GM19238 (cell line): ENCODE results near the gene SLC37A1.
"Not testable (repeated sequence)": the region's sequence is repeated elsewhere in the genome, so short reads cannot be mapped to it uniquely, and the experiment has no call there.

ENCODE experiments used
- DNase-seq: peaks from one replicate; pipeline ENCODE4 v3.0.0; 2011; ENCODE audit warnings: low spot score; ENCODE audit not compliant: insufficient read length

SLC37A1 gene

GRCh38 chr21:42513151-42513984 lies at the start of gene SLC37A1:
SLC37A1 (plus strand) TSS chr21:42513852; CDS start chr21:42518455, 4,603 bp downstream.
- DNase-seq: peak; percentile 58

- no peak for DNase-seq
Measured at GRCh38 chr21:42463861-42464515, 49.7 kb upstream of the SLC37A1 start.

DNA sequence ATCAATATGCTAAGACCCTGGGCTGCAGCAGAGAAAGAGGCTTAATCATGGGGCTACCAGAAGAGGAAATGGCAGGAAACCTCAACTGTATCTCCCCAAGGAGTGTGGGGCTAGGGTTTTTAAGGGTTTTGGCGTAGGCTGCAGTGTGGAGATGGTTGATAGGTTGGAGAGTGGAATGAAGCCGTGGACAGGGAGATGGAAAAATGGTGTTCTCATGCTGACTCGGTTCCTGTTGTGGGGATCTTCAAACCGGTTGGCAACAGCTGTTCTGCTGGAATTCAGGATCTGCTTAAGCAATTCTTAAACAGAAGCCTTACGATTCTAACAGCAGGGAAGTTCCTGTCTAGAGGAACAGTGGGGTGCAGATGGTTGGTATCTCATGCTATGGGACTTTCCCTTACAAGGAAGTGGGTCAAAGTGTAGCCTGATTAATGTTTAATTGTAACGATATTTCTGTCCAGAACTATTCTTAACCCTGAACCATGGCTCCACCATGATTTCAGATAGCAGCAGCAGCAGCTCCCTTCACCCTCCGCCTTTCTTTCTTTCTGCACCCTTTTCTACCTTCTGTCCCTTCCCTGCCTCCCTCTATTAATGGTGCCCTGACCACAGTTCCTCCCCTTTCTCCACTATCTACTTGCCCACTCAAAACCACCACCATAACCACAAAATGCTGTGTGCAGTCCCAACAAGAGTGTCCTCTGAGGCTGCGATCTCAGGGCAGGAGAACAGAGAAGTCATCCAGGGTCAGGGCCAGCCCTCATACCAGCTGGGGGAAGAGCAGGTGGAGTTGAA lies 48.4 kb upstream of the SLC37A1 start:
- DNase-seq: no peak

GRCh38 chr21:42465803-42466127 lies 47.9 kb upstream of the SLC37A1 start:
- no peak for DNase-seq

DNA sequence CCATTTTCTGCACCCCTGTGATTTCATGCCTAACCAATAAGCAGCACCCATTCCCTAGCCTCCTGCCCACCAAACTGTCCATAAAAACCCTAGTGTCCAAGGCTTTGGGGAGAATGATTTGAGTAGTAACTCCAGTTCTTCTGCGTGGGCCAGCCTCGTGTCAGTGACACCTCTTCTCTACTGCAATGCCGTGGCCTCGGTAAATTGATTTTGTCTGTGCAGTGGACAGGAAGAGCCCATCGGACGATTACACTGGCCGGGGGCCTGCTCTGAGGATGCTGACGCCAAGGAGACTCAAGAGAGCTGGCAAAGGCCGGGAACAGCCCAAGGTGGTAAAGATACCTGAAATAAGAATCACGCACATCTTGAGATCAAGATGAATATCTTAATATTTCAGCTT lies 47.0 kb upstream of the SLC37A1 start:
- DNase-seq: no peak

- no peak for DNase-seq
Measured at GRCh38 chr21:42467140-42467983, 46.3 kb upstream of the SLC37A1 start.

- no peak for DNase-seq
Measured at GRCh38 chr21:42468491-42469131, 45.0 kb upstream of the SLC37A1 start.

GRCh38 chr21:42469272-42469671 lies 44.4 kb upstream of the SLC37A1 start:
- no peak for DNase-seq

- DNase-seq: not testable (repeated sequence)
Measured at GRCh38 chr21:42469726-42470125, 43.9 kb upstream of the SLC37A1 start.

- DNase-seq: no peak
Measured at GRCh38 chr21:42471206-42471605, 42.4 kb upstream of the SLC37A1 start.

DNA sequence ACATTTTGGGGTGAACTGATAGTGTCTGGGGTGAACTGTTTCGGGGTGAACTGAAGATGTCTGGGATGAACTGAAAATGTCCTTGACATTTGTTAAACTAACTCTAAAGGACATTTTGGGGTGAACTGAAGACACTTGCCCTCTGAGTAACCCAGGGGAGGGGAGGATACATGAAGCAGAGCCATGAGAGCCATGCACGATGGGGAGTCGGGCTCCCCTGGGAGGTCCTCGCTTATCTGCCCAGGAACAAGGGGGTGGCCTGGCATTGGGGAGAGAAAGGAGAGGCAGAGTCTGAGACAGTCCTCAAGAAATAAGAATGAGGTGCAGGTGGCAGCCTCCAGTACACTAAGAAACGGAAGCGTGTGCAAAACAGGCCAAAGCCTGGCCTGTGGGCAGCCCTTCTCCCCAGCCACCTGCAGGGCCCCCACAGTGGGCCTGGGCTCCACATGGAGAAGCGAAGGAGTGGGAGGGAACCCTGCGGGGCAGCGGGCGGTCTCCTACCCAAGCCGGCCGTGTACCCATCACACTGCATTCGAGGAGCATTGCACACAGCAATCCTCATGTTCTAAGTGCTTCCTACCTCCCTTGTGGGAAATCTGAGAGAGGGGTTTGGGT lies 41.8 kb upstream of the SLC37A1 start:
- DNase-seq: no peak

GRCh38 chr21:42472521-42472920 lies 41.1 kb upstream of the SLC37A1 start:
- no peak for DNase-seq

- no peak for DNase-seq
Measured at GRCh38 chr21:42473498-42474042, 40.1 kb upstream of the SLC37A1 start.

DNA sequence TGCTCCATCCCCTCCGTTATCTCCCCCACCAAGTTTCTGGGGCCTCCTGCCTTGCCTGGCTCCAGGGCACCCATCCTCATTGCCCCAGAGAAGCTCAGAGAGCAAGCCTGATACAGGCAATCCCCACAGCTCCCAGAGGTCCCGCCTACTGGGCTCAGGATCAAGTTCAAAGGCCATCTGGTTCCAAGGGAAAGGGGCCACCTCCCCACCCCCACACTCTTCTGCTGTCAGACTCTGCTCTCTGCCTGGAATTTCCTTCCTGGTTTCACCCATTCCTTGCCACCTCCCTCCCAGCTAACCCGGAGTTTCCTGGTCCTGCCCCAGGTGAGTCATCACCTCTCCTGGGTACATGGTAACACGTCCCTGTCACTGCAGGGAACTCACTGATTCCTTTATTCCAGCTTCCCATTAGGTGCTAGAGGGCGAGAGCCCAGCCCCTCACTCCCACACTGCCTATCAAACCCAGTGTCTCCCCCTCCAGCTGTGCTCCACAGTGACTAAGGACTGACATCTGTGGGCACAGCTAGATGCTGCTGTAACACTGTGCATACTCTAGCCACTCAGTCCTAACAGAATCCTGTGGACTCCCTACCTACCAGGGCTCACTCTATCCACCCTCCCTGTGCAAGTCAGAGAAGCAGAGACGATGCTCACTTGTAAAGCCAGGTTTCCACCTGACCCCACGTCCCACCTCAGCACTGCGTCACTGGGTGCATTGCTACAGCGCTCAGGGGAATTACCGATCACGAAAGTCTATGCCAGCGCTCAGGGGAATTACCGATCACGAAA lies 39.4 kb upstream of the SLC37A1 start:
- DNase-seq: no peak

DNA sequence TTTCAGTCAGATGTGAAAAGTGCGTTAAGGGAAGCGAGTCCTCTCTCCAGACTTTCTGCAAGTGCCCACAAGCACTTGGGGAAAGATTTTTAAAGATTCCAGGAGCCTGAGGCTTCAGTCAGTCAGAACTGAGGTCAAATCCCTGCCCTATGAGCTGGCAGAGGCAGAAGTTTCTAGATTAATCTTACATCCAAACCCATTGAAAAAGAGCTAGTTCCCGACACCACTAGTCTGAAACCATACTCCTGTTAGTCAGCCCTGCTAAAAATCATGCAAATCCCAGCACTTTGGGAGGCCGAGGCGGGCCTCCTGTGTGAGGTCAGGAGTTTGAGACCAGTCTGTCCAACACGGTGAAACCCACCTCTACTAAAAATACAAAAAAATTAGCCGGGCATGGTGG lies 38.6 kb upstream of the SLC37A1 start:
- DNase-seq: no peak

- DNase-seq: no peak
Measured at GRCh38 chr21:42475526-42476387, 37.9 kb upstream of the SLC37A1 start.

DNA sequence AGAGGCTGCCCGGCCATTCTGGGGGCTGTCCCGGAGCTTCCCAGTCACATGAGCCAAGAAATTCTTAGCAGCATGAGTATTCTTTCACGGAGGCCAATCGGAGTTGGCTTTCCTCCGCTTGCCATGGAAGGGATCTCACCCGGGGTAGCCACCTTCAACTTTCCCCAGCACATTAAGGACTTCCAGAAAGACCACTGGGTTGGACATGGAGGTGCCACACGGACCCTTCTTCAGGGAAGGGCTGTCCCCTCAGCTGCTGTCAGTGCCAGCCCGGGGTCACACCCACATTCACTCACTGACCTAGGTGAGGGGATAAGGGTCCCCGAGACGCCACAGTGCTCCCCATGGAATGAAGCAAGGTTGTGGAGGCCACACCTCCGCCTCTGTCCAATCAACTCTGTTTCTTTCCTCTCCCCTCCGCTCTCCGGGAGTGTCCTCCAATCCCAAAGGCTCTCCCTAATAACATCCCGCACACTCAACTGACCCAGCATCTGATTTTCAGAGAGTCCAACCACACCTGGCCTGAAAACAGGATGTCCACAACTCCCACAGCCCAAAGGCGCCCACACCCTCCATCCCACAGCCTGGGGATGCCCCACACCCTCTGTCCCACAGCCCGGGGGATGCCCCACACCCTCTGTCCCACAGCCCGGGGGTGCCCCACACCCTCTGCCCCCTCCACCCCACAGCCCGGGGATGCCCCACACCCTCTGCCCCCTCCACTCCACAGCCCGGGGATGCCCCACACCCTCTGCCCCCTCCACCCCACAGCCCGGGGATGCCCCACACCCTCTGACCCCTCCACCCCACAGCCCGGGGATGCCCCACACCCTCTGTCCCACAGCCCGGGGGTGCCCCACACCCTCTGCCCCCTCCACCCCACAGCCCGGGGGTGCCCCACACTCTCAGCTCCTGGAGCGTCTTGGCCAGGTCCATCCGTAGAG lies 37.0 kb upstream of the SLC37A1 start:
- DNase-seq: no peak
